ENCODE results near the gene ZDHHC17.

ZDHHC17 gene

DNA sequence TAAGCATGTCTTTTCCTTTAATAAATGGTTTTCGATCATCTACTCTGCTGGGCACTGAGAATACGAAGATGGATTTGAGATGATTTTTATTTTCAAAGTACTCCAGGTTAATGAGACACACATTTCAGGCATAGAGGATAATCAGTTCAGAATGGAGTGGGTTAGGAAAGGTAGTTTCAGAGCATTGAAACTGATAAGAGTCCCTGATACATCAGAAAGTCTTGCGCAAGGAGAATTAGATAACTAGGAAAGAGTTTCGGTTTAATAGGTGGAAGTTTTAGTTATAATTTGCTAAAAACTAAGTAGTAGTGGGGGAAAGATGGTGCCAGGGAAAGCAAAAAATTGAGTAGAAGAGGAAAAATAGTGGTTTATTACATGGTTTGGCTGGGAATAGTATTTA lies 50.1 kb downstream of the ZDHHC17 start:
- DNase-seq (ENCODE audit: low spot score), result no peak

DNA sequence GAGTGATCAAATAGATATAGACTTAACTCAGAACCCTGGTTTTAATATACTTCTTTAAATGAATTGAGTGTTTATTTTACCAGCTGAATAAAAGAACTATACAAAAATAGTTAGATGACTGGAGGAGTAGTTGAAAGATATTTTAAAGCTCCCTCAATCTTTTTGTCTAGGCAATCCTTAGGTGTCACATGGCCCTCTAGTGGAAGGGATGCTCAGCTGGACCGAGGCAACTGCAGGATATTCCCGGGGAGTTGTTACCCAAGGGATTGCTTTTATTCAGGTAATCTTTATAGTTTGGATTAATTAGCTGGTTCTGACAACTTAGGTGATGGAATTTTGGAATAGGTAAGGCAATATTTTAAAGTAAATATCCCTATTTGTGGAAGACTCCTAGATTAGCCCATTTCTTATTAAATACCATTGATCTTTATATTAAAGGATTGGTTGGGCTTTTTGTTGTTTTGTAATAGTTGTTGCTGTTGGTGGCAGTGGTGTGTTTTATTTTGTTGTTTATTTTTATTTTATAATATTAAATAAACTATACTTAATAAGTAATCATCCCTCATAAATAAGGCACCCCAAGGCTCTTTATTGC lies 57.1 kb downstream of the ZDHHC17 start:
- peak; percentile 9 for DNase-seq (ENCODE audit: low spot score)

DNA sequence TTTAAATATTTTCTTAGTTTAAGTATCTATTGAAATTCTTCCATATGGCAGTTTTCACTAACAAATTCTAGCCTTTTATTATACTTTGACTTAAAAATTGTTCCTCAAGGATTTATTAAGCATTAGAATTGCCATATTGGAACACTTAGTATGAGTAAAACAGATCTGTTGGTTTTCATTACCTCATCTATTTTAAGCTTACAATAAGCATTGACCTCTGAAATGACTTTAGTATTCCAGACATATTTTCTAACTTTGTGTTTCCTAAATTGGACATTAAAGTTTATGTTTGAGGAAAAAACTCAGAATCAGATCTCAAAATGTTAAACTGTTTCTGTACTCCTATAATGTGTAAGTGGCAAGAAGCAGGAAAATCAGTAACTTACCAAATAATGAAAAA lies 66.5 kb downstream of the ZDHHC17 start:
- DNase-seq (ENCODE audit: low spot score), result no peak

GRCh38 chr12:76836633-76837032 lies 72.7 kb downstream of the ZDHHC17 start:
- no peak for DNase-seq (ENCODE audit: low spot score)

GRCh38 chr12:76847260-76847659 lies 83.3 kb downstream of the ZDHHC17 start:
- no peak for DNase-seq (ENCODE audit: low spot score)

GRCh38 chr12:76848132-76848531 lies 84.2 kb downstream of the ZDHHC17 start:
- no peak for DNase-seq (ENCODE audit: low spot score)

DNA sequence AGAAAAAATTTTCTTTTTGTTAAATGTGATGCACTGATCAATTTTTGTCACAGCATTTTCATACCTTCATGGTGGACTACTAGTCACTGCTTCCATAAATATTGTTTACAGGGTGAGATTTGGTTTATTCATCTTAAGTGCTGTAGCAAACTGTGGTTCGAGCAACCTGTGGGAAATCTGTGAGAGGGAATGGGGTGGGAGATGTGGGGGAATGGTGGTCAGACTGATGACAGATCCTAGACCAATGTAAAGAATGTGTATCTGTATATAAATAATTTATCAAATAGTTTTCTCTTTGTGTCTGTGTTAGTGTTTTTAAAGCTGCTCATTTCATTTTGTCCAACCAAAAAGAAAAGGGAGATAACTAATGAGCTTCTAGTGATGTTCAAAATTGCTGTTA lies 88.2 kb downstream of the ZDHHC17 start:
- no peak for DNase-seq (ENCODE audit: low spot score)

DNA sequence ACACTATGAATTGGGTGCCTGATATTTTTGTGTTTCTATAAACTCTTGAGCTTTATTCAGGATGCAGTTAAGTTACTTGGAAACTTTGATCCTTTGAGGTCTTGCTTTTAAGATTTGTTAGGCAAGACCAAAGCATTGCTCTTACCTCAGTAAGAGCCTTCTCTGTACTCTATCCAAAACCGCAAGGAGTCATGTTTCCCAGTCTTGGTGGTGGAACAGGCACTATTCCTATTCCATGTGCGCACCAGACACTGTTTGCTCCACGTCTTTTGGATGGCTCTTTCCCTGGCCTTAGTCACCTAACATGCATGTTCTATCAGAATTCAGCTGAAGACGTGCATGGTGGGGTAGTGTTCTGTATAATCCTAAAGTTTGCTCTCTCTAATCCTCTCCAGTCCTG lies 91.4 kb downstream of the ZDHHC17 start:
- no peak for DNase-seq (ENCODE audit: low spot score)

DNA sequence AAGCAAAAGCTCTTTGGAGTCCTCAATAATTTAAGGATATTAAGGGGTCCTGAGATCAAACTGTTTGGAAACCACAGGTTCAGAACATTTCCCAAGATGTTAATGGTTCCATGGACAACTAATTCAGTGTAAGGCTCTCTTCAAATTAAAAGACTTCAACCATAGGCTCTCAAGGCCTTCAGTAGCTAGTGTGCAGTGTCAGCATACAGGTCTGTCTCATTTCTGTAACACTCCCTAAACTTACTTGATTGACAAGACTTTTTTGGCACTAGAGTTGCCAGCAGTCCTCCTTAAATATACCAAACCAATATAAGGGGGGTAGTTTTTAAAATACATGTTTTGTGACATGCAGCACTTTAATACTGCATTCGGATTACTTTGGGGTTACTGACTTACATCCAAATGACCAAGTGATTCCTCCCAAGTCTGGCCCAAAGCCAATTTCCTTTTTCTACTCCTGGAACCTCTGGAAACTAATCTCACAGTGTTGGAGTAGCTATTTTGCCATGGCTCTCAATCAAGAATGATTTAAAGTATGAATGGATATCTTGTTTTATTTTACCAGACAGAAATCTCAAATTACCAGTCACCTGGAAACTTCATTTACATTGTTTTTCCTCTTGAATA lies 92.2 kb downstream of the ZDHHC17 start:
- DNase-seq (ENCODE audit: low spot score), result no peak

DNA sequence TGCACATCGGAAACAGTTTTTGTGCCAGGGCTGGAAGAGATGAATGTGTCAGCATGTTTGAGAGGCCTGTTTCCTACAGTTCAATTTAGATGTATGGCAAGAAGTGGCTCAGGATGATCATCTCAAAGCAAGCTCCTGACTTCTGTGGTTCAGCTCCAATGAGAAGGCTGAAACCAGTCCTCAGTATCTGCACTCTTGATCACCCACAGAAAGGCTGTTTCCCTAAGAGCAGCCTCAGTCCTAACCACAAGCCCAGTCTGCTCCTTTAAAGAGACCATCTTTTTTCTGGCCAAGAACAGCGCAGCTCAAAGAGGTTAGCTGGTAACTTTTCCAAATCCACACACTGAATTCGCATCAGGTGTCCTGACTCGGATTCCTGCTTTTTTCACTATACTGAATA lies 95.7 kb downstream of the ZDHHC17 start:
- no peak for DNase-seq (ENCODE audit: low spot score)

DNA sequence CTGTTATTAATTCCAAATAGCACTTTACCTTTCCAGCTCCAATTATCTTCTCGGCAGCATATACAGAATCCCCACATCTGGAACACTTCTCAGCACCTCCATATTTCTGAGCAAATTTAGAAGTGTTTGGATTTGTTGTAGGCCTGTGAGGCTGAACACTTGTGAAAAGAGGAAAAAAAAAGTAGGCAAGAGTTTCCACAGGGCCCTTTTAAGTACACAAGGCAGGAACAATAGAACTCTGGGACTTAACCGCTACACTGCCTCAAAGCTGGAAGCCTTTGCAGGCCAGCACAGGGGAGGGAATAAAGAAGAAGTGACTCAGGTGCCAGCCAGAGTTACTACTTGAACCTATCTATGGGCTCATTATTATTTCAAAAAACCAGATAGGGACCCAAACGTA lies 96.3 kb downstream of the ZDHHC17 start:
- no peak for DNase-seq (ENCODE audit: low spot score)

DNA sequence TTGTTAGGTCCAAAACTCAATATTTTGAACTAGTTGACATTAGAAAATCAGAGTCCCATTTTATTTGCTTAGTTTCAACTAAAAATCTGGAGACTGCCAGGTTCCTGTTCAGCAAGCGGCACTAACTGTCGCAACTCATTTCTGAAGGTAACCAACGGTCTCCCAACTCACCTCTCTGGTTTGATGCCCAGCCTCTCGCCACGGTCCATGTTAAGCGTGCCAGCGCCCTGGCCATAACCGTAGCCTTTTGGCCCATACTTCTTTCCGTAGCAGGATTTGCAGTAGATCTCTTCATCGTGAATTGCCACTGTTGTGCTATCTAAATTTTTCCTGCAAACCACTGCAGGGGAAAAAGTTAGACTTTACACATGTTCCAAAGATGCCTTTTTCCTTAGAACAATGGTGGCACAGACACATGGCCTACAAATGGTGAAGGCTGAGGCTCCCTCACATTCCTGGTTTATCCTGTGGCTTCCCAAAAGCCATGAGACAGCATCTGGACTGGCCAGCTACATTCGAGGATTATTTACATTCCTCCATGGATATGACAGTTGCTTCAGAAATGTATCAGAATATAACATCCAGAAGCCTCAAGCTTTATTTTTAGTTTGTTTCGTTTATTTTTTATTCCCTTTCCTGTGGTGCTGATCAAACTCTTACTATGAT lies 99.2 kb downstream of the ZDHHC17 start:
- DNase-seq (ENCODE audit: low spot score), result no peak

GRCh38 chr12:76863837-76864236 lies 99.9 kb downstream of the ZDHHC17 start:
- no peak for DNase-seq (ENCODE audit: low spot score)

GRCh38 chr12:76864791-76865400 lies 101.0 kb downstream of the ZDHHC17 start:
- DNase-seq (ENCODE audit: low spot score), result no peak

DNA sequence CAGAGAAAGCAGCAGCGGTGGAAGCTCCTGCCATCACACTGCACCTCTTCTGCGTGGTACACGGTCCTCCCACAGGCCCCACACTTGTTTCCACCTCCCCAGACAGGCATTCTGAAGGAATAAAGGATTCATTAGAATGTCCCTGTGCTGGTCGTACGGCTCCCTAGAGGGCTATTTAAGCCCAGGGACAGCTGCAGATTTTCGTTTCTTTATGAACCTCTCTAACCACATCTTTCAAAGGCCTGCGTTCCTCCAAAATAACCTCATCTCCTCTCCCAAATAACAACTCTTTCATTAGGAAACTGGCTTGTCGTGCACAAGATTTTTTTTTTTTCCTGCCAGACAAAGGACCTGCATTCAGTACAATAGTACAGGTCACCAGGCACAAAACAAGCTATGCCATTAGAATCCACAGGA lies 102.2 kb downstream of the ZDHHC17 start:
- DNase-seq (ENCODE audit: low spot score), result no peak

- DNase-seq (ENCODE audit: low spot score), result no peak
These were observed 102.8 kb downstream of the ZDHHC17 start for GRCh38 chr12:76866726-76867125.

DNA sequence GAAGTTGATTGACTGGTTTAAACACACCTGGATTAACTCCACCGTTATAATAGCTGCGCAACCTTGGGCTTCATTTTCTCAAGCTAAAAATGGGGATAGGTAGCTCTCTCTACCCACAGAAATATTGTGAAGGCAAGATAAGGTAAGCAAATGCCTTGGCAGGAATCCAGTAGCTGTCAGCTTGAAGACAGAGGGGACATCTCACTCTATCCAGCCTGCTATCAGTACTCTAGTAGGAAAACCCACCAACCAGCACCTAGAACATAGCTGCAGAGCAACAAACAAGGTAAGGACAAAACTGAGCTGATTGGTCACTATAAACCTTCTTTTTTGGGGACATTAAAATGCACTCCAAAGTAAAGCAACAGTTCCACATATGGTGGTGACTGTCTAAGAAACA lies 107.2 kb downstream of the ZDHHC17 start:
- no peak for DNase-seq (ENCODE audit: low spot score)

GRCh38 chr12:76871742-76872141 lies 107.8 kb downstream of the ZDHHC17 start:
- no peak for DNase-seq (ENCODE audit: low spot score)

DNA sequence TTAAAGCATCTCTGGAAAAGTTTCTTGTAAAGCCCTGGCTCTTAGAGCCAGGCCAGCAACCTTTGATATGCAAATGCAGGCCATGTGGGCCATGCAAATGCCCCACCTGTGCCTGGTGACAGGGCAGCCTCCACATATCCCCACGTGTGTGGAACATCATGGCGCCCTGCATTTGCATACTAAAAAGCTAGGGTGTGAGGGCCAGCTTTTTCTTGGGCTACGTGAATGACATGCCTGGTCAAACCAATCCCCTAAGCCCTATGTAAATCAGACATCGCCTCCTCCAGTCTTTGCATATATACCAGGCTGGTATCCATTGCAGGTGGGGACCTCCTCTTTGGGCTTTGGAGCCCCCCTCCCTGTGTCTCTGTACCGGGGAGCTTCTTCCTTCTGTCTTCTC lies 108.5 kb downstream of the ZDHHC17 start:
- no peak for DNase-seq (ENCODE audit: low spot score)

- DNase-seq (ENCODE audit: low spot score), result no peak
These were observed 110.1 kb downstream of the ZDHHC17 start for GRCh38 chr12:76874027-76874426.

DNA sequence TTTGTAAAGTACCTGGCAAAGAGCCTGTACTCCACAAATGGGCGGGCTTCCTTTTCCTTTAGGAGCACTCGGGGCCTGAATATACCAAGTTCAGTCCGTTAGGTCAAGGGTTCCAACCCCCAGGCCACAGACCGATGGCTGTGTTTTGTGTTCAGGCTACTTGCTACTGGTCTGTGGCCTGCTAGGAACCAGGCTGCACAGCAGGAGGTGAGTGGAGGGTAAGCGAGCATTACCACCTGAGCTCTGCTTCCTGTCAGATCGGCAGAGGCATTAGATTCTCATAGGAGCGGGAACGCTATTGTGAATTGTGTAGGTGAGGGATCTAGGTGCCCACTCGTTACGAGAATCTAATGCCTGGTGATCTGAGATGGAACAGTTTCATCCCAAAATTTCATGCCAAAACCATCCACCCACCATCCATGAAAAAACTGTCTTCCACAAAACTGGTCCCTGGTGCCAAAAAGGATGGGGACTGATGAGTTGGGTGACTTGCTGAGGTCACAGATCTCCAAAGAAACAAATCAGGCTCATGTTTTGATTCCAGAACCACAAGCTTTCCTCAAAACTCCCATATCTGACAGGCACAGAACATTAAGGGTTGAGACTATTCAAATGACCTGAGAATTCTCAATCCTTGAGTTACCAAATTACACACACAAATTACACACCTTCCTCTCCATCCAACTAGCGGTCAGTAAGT lies 110.7 kb downstream of the ZDHHC17 start:
- DNase-seq (ENCODE audit: low spot score), result no peak

- no peak for DNase-seq (ENCODE audit: low spot score)
These were observed 112.8 kb downstream of the ZDHHC17 start for GRCh38 chr12:76876696-76877229.

All from SK-N-DZ (cell line).